Non-pigmented ciliary epithelial cell (primary cell): ENCODE data around the gene NGDN.

ENCODE experiments used
- DNase-seq: peaks from one replicate; pipeline ENCODE4 v3.0.0-alpha.2; 2010; ENCODE audit warnings: low read depth

NGDN gene

GRCh38 chr14:23478109-23478759, 8.7 kb downstream of the NGDN start:
- peak; percentile 30 for DNase-seq

DNA sequence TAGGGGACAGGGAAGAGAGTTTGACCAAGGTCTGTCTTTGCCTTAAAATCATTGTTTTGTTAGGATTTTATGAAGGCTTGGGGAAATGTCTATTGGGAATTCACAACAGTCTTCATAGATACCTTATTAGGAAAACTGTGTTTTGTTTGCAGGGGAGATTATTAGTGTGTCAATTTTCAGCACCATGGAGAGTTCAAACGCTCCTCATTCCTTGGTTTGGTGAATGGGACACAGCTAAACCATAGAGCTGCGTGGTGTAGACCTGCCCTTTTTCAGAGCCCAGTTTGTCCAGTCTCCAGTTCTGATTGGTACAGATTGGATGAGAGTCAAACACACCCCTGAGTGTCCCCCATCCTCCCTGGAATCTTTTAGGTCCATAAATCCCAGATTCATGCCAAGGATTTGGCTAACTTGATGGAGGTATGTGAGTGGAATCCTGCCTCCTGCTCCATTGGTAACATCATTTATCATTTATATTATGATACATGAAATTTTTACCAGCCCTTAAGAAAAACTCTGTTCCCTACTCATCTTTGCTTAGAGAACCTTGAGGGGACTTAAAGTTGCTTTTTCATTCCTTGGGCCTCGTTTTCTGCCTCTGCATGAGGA, 12.0 kb downstream of the NGDN start:
- DNase-seq, result no peak

DNA sequence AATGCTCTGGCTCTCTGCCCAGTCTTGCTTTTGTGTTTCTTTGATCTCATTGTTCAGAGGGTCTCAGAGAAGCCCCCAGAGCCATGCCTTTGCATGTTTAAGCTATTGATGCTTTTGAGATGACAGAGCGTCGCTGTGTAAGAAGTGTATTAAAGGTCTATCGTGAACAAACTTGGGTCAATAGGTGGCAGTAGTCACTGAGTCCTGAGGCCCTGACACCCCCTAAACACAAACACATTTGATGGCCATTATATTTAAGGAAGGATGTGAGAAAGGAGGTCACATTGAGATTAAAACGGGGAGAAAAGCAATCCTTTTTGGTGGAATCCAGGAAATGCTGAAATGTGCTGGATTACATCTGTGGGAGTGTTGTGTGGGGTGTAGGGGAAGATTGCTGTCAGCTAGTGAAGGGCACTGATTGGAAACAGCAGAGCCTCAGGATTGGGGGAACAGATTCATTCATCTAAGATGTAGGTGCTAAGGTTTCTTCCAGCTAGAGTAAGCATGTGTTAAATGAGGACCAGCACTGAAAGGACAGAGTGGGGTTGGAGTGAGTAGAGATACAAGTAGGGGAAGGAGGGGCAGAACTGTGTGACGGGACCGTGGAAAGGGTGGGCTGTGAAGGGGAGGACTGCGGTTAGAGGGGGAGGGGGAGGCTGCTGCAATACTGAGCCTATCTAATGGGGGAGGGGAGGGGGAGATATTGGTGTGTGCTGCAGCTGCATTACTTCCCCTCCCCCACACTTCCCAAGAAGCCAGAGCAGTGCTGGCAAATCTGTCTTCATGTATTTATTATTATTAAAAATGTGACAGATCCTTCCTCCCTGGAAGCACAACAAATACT, 12.7 kb downstream of the NGDN start:
- no peak for DNase-seq

DNA sequence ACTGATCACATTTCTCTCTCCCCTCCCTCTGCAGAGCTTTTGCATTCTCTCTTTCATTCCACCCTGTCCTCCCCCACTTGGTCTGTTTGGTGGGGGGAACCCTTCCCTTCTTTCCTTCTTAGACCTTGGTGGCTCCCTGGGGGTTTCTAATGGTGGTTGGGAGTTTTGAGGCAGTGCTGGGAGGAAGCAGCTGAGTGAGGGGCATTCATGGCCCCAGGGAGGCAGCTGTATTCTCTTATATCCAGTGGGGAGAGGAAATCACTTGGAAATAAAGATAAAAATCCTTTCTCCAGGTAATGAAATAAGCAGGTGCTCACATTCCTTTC, 13.3 kb downstream of the NGDN start:
- no peak for DNase-seq

- DNase-seq, result no peak
Measured at GRCh38 chr14:23483236-23483854, 13.8 kb downstream of the NGDN start.

GRCh38 chr14:23485326-23485725, 15.8 kb downstream of the NGDN start:
- no peak for DNase-seq

DNA sequence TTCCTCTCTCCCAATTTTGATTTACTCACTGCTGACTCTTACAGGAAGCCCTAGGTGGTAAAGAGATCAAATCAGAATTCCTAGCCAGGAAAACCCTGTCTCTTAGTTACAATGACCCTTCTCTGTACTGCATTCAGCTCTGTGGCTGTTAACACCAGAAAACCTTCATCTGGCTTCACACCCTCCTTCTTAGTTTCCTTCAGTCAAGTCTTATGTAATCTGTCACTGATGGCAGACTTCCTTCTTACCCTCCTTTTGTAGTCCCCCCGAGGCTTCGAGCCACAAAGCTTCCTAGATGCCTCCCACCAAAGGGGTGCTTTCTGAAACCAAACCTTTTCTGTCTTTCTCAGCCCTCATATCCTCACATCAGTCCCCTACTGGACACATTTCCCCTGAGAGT, 16.5 kb downstream of the NGDN start:
- DNase-seq, result no peak

- DNase-seq, result no peak
Measured at GRCh38 chr14:23487216-23487615, 17.7 kb downstream of the NGDN start.

GRCh38 chr14:23492618-23493272, 23.2 kb downstream of the NGDN start:
- no peak for DNase-seq

GRCh38 chr14:23494223-23494622, 24.7 kb downstream of the NGDN start:
- DNase-seq, result peak; percentile 41

DNA sequence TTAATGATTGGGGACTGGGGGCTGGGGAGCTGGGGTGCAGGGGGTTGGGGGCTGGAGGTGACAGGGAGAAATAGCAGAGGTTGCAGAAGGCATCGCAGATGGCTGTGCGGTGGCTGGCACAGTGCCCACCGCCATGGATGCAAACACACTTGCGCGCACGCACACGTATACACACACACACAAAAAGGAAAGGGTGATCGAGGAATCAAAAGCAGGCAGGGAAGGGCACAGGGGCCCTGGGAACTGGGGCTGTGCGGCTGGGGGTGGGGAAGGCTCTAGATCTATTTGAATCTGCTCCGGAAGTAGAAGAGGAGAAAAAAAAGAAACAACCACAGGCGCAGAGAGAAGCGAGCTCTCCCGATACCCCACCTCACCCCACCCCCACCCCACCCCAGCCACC, 42.7 kb downstream of the NGDN start:
- no peak for DNase-seq

GRCh38 chr14:23513005-23513817, 43.7 kb downstream of the NGDN start:
- DNase-seq, result no peak

DNA sequence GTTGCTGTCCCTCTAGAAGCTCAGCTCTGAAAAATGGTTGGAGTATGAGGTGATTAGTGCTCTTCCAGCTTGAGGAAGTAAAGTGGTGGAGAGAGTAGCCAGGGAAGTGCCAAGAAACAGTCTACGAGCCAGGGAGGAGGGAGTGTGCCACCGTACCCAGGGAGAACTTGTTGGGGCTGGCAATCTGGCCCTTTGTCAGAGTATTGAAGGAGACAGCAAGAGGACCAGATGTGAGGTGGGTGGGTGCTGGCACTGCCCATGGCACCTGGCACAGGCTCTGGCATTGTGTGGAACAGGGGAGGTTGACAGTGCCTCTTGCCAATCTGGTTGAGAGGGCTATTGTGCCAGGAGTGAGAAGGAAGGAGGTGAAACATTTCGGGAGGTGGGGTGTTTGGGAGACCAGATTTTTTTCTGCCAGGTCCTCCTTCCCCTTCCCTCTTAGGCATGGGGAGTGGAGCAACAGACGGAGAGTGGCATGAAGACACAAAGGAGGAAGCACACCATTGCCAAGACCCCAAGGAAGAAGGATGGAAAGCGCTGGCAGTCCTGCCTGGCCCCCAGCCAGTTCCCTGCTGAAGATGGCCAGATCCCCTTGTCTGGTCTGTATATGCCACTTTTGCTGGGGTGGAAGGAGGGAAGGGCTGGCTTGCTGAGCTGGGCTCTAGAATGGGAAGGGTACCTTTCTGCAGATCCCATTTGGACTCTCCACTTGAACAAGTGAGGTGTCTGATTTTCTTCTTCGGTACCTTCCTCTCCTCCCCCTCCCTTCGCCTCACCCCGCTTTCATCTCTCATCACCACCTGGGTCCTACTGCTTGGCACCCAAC, 44.5 kb downstream of the NGDN start:
- no peak for DNase-seq

GRCh38 chr14:23514644-23514957, 45.1 kb downstream of the NGDN start:
- DNase-seq, result no peak

DNA sequence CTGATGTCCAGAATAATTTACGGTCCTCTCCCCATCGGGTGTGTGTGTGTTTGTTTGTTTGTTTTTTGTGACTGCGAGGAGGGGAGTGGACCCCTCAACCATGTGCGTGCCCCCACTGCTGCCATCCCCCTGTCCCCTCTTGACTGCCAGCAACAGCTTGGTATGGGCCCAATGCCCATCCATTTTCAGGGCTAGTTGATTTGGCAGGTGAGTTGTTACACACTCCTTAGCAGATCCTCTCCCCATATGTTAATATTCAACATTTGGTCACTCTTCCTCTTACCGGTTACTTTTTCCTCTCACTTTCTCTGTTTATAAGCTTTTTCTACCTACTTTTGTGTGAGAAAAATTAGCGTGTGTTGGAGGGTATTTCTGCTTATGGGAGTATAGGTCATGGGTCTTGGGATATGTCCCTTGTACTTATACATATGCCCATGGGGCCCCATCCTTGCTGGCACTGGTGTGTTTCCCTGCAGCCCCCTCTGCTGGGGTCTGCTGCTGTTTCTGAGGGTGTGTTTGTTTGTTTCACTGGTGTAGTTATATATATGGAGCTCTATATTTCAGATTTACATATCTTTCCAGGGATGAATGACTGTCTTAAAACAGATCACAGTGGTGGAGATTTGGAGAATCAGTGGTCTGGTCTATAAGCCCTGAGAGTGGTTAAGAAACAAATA, 48.3 kb downstream of the NGDN start:
- DNase-seq, result no peak

- DNase-seq, result no peak
Measured at GRCh38 chr14:23518709-23519108, 49.2 kb downstream of the NGDN start.

- DNase-seq, result no peak
Measured at GRCh38 chr14:23520899-23521533, 51.5 kb downstream of the NGDN start.

- no peak for DNase-seq
Measured at GRCh38 chr14:23521785-23522640, 52.5 kb downstream of the NGDN start.
